IPS-18c (cell line): Measurements from ENCODE around the gene KDM4D.
A peak's percentile ranks its signal among the peaks of the same experiment; 100 is the strongest.
"Not testable (repeated sequence)": the region's sequence is repeated elsewhere in the genome, so short reads cannot be mapped to it uniquely, and the experiment has no call there.

Experiments used
- H3K4me3 ChIP-seq: 2 replicates; pipeline ENCODE4 v1.7.0; 2013; ENCODE audit warnings: low read depth, mild to moderate bottlenecking, low read length, moderate library complexity; ENCODE audit not compliant: insufficient read depth
- H3K9me3 ChIP-seq: one replicate; pipeline ENCODE4 v1.6.1; 2013; ENCODE audit warnings: mild to moderate bottlenecking, low read length, moderate library complexity; ENCODE audit not compliant: control insufficient read depth, insufficient read depth

The KDM4D gene

GRCh38 chr11:94973099-94973968 is at the start of gene KDM4D, which contains the start of gene CWC15:
Gene KDM4D, plus strand, starts transcription at chr11:94973709. Its CDS starts 23,664 bp downstream, at chr11:94997373.
Gene CWC15, minus strand, starts transcription at chr11:94973556. Its CDS starts 1,371 bp downstream, at chr11:94972185.
- peak within 1 kb of the TSS; percentile 64 for H3K4me3 ChIP-seq
- H3K9me3 ChIP-seq = no peaks in the 10 kb centered on the region

GRCh38 chr11:94924171-94924572 is 49.3 kb upstream of the KDM4D start:
- no peaks in the 10 kb centered on the region for H3K9me3 ChIP-seq
- H3K4me3 ChIP-seq = no peak overlapping the region

GRCh38 chr11:94924612-94925011 is 48.9 kb upstream of the KDM4D start:
- Histone ChIP-seq H3K9me3 (no peaks in the 10 kb centered on the region), H3K4me3 (no peak overlapping the region)

- Histone ChIP-seq H3K4me3 (no peak overlapping the region), H3K9me3 (no peaks in the 10 kb centered on the region)
Measured at GRCh38 chr11:94925422-94926270, 47.9 kb upstream of the KDM4D start.

- Histone ChIP-seq H3K4me3 (no peak overlapping the region), H3K9me3 (no peaks in the 10 kb centered on the region)
Measured at GRCh38 chr11:94926271-94926625, 47.3 kb upstream of the KDM4D start.

- Histone ChIP-seq H3K9me3 (no peaks in the 10 kb centered on the region), H3K4me3 (no peak overlapping the region)
Measured at GRCh38 chr11:94926698-94927237, 46.7 kb upstream of the KDM4D start.

GRCh38 chr11:94928117-94928990 is 45.2 kb upstream of the KDM4D start:
- no peaks in the 10 kb centered on the region for H3K9me3 ChIP-seq
- H3K4me3 ChIP-seq = no peak overlapping the region

GRCh38 chr11:94932072-94932471 is 41.4 kb upstream of the KDM4D start:
- H3K4me3 ChIP-seq, H3K9me3 ChIP-seq: not testable (repeated sequence)

- H3K4me3 ChIP-seq = no peak overlapping the region
- no peaks in the 10 kb centered on the region for H3K9me3 ChIP-seq
Measured at GRCh38 chr11:94932503-94932902, 41.0 kb upstream of the KDM4D start.

GRCh38 chr11:94933223-94934130 is 40.0 kb upstream of the KDM4D start:
- no peak overlapping the region for H3K4me3 ChIP-seq

GRCh38 chr11:94934362-94934761 is 39.1 kb upstream of the KDM4D start:
- H3K4me3 ChIP-seq = no peak overlapping the region

More at GRCh38 chr11:94933223-94934130, 40.0 kb upstream of the KDM4D start:
- H3K9me3 ChIP-seq = no peaks in the 10 kb centered on the region

GRCh38 chr11:94934846-94935245 is 38.7 kb upstream of the KDM4D start:
- Histone ChIP-seq H3K9me3 (no peaks in the 10 kb centered on the region), H3K4me3 (no peak overlapping the region)

More at GRCh38 chr11:94934362-94934761, 39.1 kb upstream of the KDM4D start:
- no peaks in the 10 kb centered on the region for H3K9me3 ChIP-seq

- H3K4me3 ChIP-seq = no peak overlapping the region
- no peaks in the 10 kb centered on the region for H3K9me3 ChIP-seq
Measured at GRCh38 chr11:94938095-94939055, 35.1 kb upstream of the KDM4D start.

GRCh38 chr11:94939346-94939745 is 34.2 kb upstream of the KDM4D start:
- Histone ChIP-seq H3K9me3 (no peaks in the 10 kb centered on the region), H3K4me3 (no peak overlapping the region)

GRCh38 chr11:94941131-94941530 is 32.4 kb upstream of the KDM4D start:
- no peaks in the 10 kb centered on the region for H3K9me3 ChIP-seq
- H3K4me3 ChIP-seq = no peak overlapping the region
